ENCODE results near the gene CHP1.

Gene CHP1

DNA sequence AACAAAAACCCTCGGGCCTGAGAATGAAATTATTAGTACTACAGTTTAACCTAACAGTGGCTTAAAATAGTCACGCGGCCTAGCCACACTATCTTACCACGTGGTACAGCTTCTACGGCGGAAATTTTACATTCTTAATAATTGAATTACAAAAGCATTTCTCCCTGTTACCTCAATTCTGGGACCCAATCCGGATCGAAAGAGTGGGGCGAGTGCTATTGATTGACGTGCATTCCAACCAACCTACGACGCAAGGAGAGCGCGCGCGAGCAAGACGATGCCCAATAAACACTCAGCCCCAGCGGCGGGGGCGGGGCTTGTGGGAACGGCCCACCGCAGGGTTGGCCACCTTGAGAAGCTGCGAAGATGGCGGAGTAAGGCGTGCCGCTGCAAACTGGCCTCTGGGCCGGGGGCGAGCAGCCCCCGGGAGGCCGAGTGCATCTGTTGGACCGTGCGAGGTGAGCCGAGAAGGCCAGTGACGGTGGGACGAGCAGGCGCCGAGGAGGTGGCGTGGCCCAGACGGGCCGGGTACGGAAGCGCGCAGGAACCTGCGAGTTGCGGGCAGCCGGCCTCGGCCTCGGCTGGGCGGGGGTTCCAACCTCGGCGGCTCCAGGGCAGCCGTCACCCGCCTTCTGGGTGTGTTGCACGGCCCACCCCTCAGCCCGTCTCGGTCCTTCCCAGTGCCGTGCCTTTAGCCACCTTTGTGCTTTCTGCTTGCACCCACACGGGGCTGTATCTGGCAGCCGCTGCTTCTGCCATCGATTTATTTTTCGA lies 52.8 kb downstream of the CHP1 start:
- peak overlapping the region; percentile 100 for H3K4me3 ChIP-seq (ENCODE audit: low read depth, low read length)
- TF ChIP-seq, protein P1, sequence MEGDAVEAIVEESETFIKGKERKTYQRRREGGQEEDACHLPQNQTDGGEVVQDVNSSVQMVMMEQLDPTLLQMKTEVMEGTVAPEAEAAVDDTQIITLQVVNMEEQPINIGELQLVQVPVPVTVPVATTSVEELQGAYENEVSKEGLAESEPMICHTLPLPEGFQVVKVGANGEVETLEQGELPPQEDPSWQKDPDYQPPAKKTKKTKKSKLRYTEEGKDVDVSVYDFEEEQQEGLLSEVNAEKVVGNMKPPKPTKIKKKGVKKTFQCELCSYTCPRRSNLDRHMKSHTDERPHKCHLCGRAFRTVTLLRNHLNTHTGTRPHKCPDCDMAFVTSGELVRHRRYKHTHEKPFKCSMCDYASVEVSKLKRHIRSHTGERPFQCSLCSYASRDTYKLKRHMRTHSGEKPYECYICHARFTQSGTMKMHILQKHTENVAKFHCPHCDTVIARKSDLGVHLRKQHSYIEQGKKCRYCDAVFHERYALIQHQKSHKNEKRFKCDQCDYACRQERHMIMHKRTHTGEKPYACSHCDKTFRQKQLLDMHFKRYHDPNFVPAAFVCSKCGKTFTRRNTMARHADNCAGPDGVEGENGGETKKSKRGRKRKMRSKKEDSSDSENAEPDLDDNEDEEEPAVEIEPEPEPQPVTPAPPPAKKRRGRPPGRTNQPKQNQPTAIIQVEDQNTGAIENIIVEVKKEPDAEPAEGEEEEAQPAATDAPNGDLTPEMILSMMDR (conservative IDR thresholded peaks at IDR 0.05; ENCODE audit: low read depth, low read length): no peak
- DNase-seq (ENCODE audit: low read depth): peak; percentile 100

DNA sequence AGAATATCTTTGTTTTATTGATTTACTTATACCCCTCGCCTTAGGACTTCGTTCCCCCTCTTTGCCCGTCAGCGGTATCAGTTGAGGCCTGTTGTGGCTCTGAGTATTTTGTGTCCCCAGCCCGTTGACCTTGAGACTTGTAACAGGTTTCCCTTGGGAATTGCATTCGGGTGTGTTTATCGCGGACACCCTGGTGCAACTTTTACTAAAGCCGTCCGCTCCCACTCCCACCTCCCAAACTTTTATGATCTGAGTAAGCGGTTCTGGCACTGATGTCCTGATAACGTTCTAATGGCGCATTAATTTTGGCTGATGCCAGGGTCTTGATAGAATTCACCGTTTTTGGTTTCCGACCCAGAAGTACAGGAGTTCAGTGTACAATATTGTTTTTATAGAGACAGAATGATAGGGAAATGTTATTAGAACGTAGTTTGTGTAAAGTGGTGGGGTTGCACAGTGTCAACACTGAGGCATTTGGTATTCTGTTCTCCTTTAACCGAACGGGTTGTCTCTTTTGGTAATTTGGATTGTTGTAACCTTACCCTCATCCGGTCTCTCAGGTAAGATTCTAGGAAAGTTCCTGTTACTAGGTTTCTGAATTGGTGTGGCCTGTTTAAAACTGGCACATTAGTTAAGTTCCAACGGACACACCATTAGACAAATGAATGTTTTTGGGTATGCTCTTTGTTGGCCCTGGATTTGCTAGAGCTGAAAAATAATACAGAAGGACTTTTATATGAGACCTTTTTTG lies 53.5 kb downstream of the CHP1 start:
- H3K4me3 ChIP-seq (ENCODE audit: low read depth, low read length): peak overlapping the region; percentile 100
- DNase-seq (ENCODE audit: low read depth): peak; percentile 22
- TF ChIP-seq, protein P1 (conservative IDR thresholded peaks at IDR 0.05; ENCODE audit: low read depth, low read length): no peak

DNA sequence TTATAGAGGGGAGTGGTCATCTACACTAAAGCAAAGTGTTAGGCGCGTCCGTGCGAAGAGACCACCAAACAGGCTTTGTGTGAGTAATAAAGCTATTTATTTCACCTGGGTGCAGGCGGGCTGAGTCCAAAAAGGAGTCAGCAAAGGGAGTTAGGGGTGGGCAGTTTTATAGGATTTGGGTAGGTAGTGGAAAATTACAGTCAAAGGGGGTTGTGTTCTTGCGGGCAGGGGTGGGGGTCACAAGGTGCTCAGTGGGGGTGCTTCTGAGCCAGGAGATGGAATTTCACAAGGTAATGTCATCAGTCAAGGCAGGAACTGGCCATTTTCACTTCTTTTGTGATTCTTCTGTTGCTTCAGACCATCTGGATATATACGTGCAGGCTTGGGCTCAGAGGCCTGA lies 54.2 kb downstream of the CHP1 start:
- peak; percentile 11 for DNase-seq (ENCODE audit: low read depth)
- TF ChIP-seq, protein P1 (conservative IDR thresholded peaks at IDR 0.05; ENCODE audit: low read depth, low read length): no peak
- H3K4me3 ChIP-seq (ENCODE audit: low read depth, low read length): peak overlapping the region; percentile 100

DNA sequence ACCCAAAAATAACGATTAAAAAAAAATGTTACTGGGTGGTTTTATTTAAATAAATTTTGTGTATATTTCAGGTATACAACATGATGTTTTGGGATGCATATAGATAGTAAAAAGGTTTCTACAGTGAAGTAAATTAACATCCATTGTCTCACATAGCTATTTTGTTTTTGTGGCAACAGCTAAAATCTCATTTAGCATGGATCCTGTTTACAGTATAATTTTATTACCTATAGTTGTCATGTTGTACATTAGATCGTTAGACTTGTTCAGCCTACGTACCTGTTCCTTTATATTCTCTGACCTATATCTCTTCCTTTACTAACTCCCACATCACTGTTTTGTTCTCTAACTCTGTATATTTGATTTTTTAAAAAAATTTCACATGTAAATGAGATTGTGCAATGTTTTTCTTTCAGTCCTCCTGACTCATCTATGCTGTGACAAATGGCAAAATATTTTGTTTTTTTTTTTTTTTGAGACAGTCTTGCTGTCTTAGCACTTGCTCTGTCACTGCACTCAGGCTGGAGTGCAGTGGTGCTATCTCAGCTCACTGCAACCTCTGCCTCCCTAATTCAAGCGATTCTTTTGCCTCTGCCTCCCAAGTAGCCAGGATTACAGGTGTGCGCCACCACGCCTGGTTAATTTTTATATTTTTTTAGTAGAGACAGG lies 55.7 kb downstream of the CHP1 start:
- TF ChIP-seq, protein P1 (conservative IDR thresholded peaks at IDR 0.05; ENCODE audit: low read depth, low read length): no peak
- H3K4me3 ChIP-seq (ENCODE audit: low read depth, low read length): no peak overlapping the region
- DNase-seq (ENCODE audit: low read depth): peak; percentile 15

DNA sequence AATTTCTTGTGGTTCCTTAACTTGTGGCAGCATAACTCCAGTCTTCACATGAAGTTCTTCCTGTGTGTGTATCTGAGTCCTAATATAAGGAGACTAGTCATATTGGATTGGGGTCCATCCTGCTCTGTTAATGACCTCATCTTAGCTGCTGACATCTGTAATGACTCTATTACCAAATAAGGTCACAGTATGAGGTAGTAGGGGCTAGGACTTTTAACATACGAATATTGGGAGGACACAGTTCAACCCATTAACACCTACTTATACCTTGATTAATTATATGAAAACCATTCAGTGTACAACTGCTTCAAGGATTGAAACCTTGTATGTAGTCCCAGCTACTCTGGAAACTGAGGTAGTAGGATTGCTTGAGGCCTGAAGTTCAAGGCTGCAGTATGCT lies 57.4 kb downstream of the CHP1 start:
- no peak overlapping the region for H3K4me3 ChIP-seq (ENCODE audit: low read depth, low read length)
- no peak for DNase-seq (ENCODE audit: low read depth)
- TF ChIP-seq, protein P1 (conservative IDR thresholded peaks at IDR 0.05; ENCODE audit: low read depth, low read length): no peak

DNA sequence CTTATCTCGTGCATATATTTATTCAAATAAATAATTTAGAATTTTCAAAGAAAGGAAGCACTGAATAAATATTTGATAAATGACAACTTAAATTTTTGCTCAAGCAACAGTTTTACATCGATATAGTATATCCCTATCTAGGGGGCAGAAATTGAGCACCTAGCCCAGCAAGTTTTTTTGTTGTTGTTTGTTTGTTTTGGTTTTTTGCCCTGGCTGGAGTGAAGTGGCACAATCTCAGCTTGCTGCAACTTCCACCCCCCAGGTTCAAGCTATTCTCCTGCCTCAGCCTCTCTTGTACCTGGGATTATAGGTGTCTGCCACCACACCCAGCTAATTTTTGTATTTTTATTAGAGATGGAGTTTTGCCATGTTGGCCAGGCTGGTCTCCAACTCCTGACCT lies 58.9 kb downstream of the CHP1 start:
- no peak overlapping the region for H3K4me3 ChIP-seq (ENCODE audit: low read depth, low read length)
- no peak for DNase-seq (ENCODE audit: low read depth)
- TF ChIP-seq, protein P1 (conservative IDR thresholded peaks at IDR 0.05; ENCODE audit: low read depth, low read length): no peak
